Body of pancreas (tissue), 4 donors: Measurements from ENCODE around the gene HCFC1. TPM values are rescaled to one million over a fixed set of nuclear protein-coding genes. Genes with fewer than 3 reads are reported as not detected.

Source experiments
- ATAC-seq: fragments of 150-250 bp; one replicate; pipeline ENCODE4 v1.9.1; 2016
- DNase-seq, 4 donors: peaks; one replicate each; pipeline ENCODE4 v3.0.0-alpha.2; 2019
- H3K27ac ChIP-seq, 4 donors: fragments of 200-600 bp; sonication (generic); 1 replicate in 3 of 4; 2 replicates in 1 of 4; pipeline versions ENCODE4 v1.5.1 to v1.6.1; 2016 to 2019; ENCODE audit warnings: mild to moderate bottlenecking in 1 of 4, mixed read lengths in 1 of 4, moderate library complexity in 1 of 4
- H3K27me3 ChIP-seq, 2 donors: fragments of 200-600 bp; sonication (generic); one replicate each; pipeline ENCODE4 v1.6.0; 2016; ENCODE audit warnings: mild to moderate bottlenecking in 1 of 2
- H3K36me3 ChIP-seq, 2 donors: fragments of 200-600 bp; sonication (generic); replicated peaks in 1 of 2; 2 replicates each; pipeline ENCODE4 v1.5.1; 2016; ENCODE audit warnings: low read depth in 2 of 2; ENCODE audit not compliant: insufficient read depth in 1 of 2
- H3K4me1 ChIP-seq: fragments of 200-600 bp; sonication (generic); one replicate; pipeline ENCODE4 v1.6.0; 2016
- H3K4me3 ChIP-seq, 2 donors: fragments of 200-600 bp; sonication (generic); 1 replicate in 1 of 2; 2 replicates in 1 of 2; pipeline ENCODE4 v1.5.1; 2016 to 2019
- H3K9me3 ChIP-seq, 3 donors: fragments of 200-600 bp; sonication (generic); 1 replicate in 2 of 3; 2 replicates in 1 of 3; pipeline ENCODE4 v1.5.1; 2016
- CTCF ChIP-seq, 7 experiments: fragments of 450-650 bp in 4 of 7; fragments of 200-600 bp in 3 of 7; sonication (generic) in 3 of 7; IDR thresholded peaks; one replicate each; pipeline ENCODE4 v1.5.1; 2016 to 2019; ENCODE audit warnings: antibody characterized with exemption in 7 of 7
- POLR2A ChIP-seq, 3 donors: fragments of 450-650 bp; IDR thresholded peaks; one replicate each; pipeline ENCODE4 v1.6.1; 2016; ENCODE audit warnings: antibody characterized with exemption in 3 of 3, mild to moderate bottlenecking in 2 of 3
- WGBS, 2 donors: methylation state at CpG; one replicate each; pipeline ENCODE4 v1.1.5; 2017; 5-methylcytosine and 5-hydroxymethylcytosine counted together
- intact Hi-C: fragments of 100-400 bp; cut with DNase I; formaldehyde crosslinking; loops from one replicate; pipeline ENCODE4 v1.15.1; 2023
- total RNA-seq, 2 donors: library from RNA; depleted of rRNA; stranded (reverse); fragments of >200 nt; gene quantifications; one replicate each; pipeline ENCODE4 v1.1.0, GENCODE V29; 2016

Gene HCFC1
- total RNA-seq, 2 donors from 2014 or later = 16.6 to 62.6 TPM

GRCh38 chrX:153941336-153942252, 30.0 kb downstream of the HCFC1 start:
- WGBS, 2 donors = 43 to 65% methylated on average over 1 to 5 of the region's 23 CpGs
- no peaks in the 10 kb centered on the region for H3K27me3 ChIP-seq
- H3K36me3 ChIP-seq = no peaks in the 10 kb centered on the region
- H3K4me1 ChIP-seq = no peaks in the 10 kb centered on the region
- DNase-seq (no peak), ATAC-seq (no peak)
- no peak overlapping the region for H3K27ac ChIP-seq
- TF ChIP-seq CTCF (IDR thresholded peaks at IDR 0.05) (no peak), POLR2A (IDR thresholded peaks at IDR 0.05) (no peak)
- H3K9me3 ChIP-seq = no peaks in the 10 kb centered on the region
- intact Hi-C loops = loop anchor here (5.0 kb wide), 1 partner anchor 174 kb away; no protein-coding TSS in a partner anchor
- H3K4me3 ChIP-seq = no peak overlapping the region

- ATAC-seq = no peak
- H3K4me1 ChIP-seq = no peaks in the 10 kb centered on the region
These were observed 32.0 kb downstream of the HCFC1 start for GRCh38 chrX:153939573-153939972.

DNA sequence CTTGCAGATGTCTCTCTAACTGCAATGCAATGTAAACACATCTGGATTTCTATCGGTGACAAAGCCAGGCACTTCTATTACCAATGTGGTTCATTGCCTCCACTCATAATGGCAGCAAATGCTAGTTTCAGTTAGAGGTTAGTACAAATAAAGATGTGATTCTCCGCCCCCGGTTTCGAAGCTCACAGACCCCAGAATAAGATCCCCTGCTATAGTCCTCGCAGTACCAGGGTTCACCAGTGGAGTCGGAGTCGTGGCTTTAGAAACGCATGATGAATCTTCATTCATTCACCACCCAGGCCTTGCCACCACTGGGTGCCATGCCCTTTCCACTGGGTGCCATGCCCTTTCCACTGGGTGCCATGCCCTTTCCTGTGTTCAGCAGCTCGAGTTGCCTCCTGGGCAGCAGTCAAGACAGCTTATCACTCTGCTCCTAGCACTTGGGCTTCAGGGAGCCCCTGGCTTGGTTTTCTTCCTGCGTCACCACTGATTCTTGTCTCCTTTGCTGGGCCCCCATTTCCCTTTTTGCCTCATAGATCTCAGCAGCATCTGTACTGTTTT, 33.3 kb downstream of the HCFC1 start:
- intact Hi-C loops = no loop called here

More at GRCh38 chrX:153939573-153939972, 32.0 kb downstream of the HCFC1 start:
- intact Hi-C loops = no loop called here
- TF ChIP-seq POLR2A (IDR thresholded peaks at IDR 0.05) (no peak), CTCF (IDR thresholded peaks at IDR 0.05) (no peak)
- Histone ChIP-seq H3K27me3 (no peaks in the 10 kb centered on the region), H3K4me3 (no peak overlapping the region), H3K27ac (no peak overlapping the region), H3K36me3 (no peaks in the 10 kb centered on the region), H3K9me3 (no peaks in the 10 kb centered on the region)
- 57 to 76% methylated on average over 4 of the region's 7 CpGs for WGBS, 2 donors
- DNase-seq = no peak

GRCh38 chrX:153937056-153937455, 34.6 kb downstream of the HCFC1 start:
- TF ChIP-seq CTCF (IDR thresholded peaks at IDR 0.05) (no peak), POLR2A (IDR thresholded peaks at IDR 0.05) (no peak)
- Histone ChIP-seq H3K4me3 (no peak overlapping the region), H3K9me3 (no peaks in the 10 kb centered on the region), H3K4me1 (peaks cover 7% of the 10 kb centered on the region), H3K27me3 (no peaks in the 10 kb centered on the region), H3K36me3 (no peaks in the 10 kb centered on the region), H3K27ac (no peak overlapping the region)
- no peak for DNase-seq
- 92 to 98% methylated on average over 2 to 3 of the region's 3 CpGs for WGBS, 2 donors
- ATAC-seq = no peak
- intact Hi-C loops = no loop called here

More for the DNA sequence above, 33.3 kb downstream of the HCFC1 start:
- peaks cover 7% of the 10 kb centered on the region for H3K4me1 ChIP-seq
- TF ChIP-seq CTCF (IDR thresholded peaks at IDR 0.05) (no peak), POLR2A (IDR thresholded peaks at IDR 0.05) (no peak)
- H3K4me3 ChIP-seq = no peak overlapping the region
- DNase-seq (no peak), ATAC-seq (no peak)
- WGBS, 2 donors = 72 to 88% methylated on average over 6 to 8 of the region's 10 CpGs
- H3K27ac ChIP-seq = no peak overlapping the region
- no peaks in the 10 kb centered on the region for H3K27me3 ChIP-seq
- H3K36me3 ChIP-seq = no peaks in the 10 kb centered on the region
- no peaks in the 10 kb centered on the region for H3K9me3 ChIP-seq
